ENCODE measurements around the gene CAMTA1.

Gene CAMTA1

GRCh38 chr1:7608628-7609305 is 823.5 kb downstream of the CAMTA1 start (continued):
- TF ChIP-seq ZSCAN5A (tag by site-specific recombination; IDR thresholded peaks at IDR 0.05) (no peak), ZNF544 (tag by site-specific recombination; IDR thresholded peaks at IDR 0.05) (no peak)

- Histone ChIP-seq H3K4me1 (ENCODE audit: control insufficient read depth, insufficient read depth, low read length) (no peaks in the 10 kb centered on the region), H3K27ac (ENCODE audit: extremely low read depth, low read depth, low read length) (no peak overlapping the region), H3K4me3 (ENCODE audit: low read depth, low read length) (no peak overlapping the region), H3K36me3 (ENCODE audit: control insufficient read depth in 2 of 2, insufficient read depth in 1 of 2, low read length in 2 of 2) (no peaks in the 10 kb centered on the region), H3K9me3 (ENCODE audit: control insufficient read depth, insufficient read depth, low read depth, low read length) (no peaks in the 10 kb centered on the region)
- ChIA-PET POLR2A (no interaction called here), CTCF (interaction anchor here (0.5 kb wide), 1 partner anchor 47 kb away, joined by 3 read pairs; no protein-coding TSS in a partner anchor)
- TF ChIP-seq ZNF324 (tag by site-specific recombination; IDR thresholded peaks at IDR 0.05) (no peak), ZNF670 (tag by site-specific recombination; IDR thresholded peaks at IDR 0.05; ENCODE audit: low read depth) (no peak), ZBTB20 (tag by site-specific recombination; IDR thresholded peaks at IDR 0.05) (no peak), TCF7L2 (IDR thresholded peaks at IDR 0.05; ENCODE audit: borderline replicate concordance, low read depth, low read length) (no peak)
Observed at GRCh38 chr1:7609311-7609994, 824.2 kb downstream of the CAMTA1 start.

GRCh38 chr1:7610106-7610731 is 825.0 kb downstream of the CAMTA1 start:
- Histone ChIP-seq H3K27ac (ENCODE audit: extremely low read depth, low read depth, low read length) (no peak overlapping the region), H3K9me3 (ENCODE audit: control insufficient read depth, insufficient read depth, low read depth, low read length) (no peaks in the 10 kb centered on the region), H3K36me3 (ENCODE audit: control insufficient read depth in 2 of 2, insufficient read depth in 1 of 2, low read length in 2 of 2) (no peaks in the 10 kb centered on the region), H3K4me1 (ENCODE audit: control insufficient read depth, insufficient read depth, low read length) (no peaks in the 10 kb centered on the region), H3K4me3 (ENCODE audit: low read depth, low read length) (no peak overlapping the region)
- CTCF ChIA-PET = no interaction called here
- POLR2A ChIA-PET = no interaction called here
- TF ChIP-seq ZSCAN23 (tag by site-specific recombination; IDR thresholded peaks at IDR 0.05) (no peak), ZNF394 (tag by site-specific recombination; IDR thresholded peaks at IDR 0.05; ENCODE audit: borderline replicate concordance) (no peak), KLF1 (tag by site-specific recombination; IDR thresholded peaks at IDR 0.05) (no peak), ZNF791 (tag by site-specific recombination; IDR thresholded peaks at IDR 0.05) (no peak), ZNF311 (tag by site-specific recombination; IDR thresholded peaks at IDR 0.05; ENCODE audit: borderline replicate concordance) (no peak), WT1 (tag by site-specific recombination; IDR thresholded peaks at IDR 0.05) (no peak), ZNF174 (tag by site-specific recombination; IDR thresholded peaks at IDR 0.05) (no peak), SP7 (tag by site-specific recombination; IDR thresholded peaks at IDR 0.05) (no peak), REST (tag by site-specific recombination; IDR thresholded peaks at IDR 0.05) (no peak), ZNF146 (tag by site-specific recombination; IDR thresholded peaks at IDR 0.05) (no peak), CTCF (tag by site-specific recombination; IDR thresholded peaks at IDR 0.05) (no peak), ZNF600 (tag by site-specific recombination; IDR thresholded peaks at IDR 0.05) (no peak), ZNF530 (tag by site-specific recombination; IDR thresholded peaks at IDR 0.05; ENCODE audit: low read depth) (no peak), OVOL3 (tag by site-specific recombination; IDR thresholded peaks at IDR 0.05) (no peak)

Measured in HEK293 (cell line).